Colonic mucosa (tissue), 4 donors: ENCODE results near the gene C20orf202. TPM values are rescaled to one million over a fixed set of nuclear protein-coding genes. Genes with fewer than 3 reads are reported as not detected.

Experiments used
- DNase-seq: peaks from one replicate; pipeline ENCODE4 v3.0.0-alpha.2; 2020
- H3K27ac ChIP-seq: fragments of 200-600 bp; one replicate; pipeline ENCODE4 v1.8.0; 2021
- H3K27me3 ChIP-seq: fragments of 200-600 bp; one replicate; pipeline ENCODE4 v1.8.0; 2021
- H3K36me3 ChIP-seq: fragments of 200-600 bp; one replicate; pipeline ENCODE4 v1.8.0; 2021
- H3K4me1 ChIP-seq: fragments of 200-600 bp; one replicate; pipeline ENCODE4 v1.8.0; 2021; ENCODE audit warnings: mild to moderate bottlenecking
- H3K4me3 ChIP-seq: fragments of 200-600 bp; one replicate; pipeline ENCODE4 v1.8.0; 2021
- H3K9ac ChIP-seq, 2 donors: one replicate each; pipeline ENCODE4 v1.7.0; 2013; ENCODE audit warnings: control low read depth in 2 of 2, low read depth in 2 of 2, low read length in 2 of 2
- H3K9me3 ChIP-seq: fragments of 200-600 bp; one replicate; pipeline ENCODE4 v1.8.0; 2021
- intact Hi-C: fragments of 100-400 bp; cut with DNase I; formaldehyde crosslinking; loops from one replicate; pipeline ENCODE4 v1.14.1; 2022
- total RNA-seq, 2 donors: library from RNA; stranded (reverse); fragmentation: NEBNext Ultra II Directional in 1 of 2; extraction: Animal tissue kit (Norgen Biotek cat#: 25700) in 1 of 2; gene quantifications; one replicate each; pipeline ENCODE4 v1.2.1, GENCODE V29; 2021
- TF ChIP-seq, protein P1 (sequence below): fragments of 200-600 bp; IDR thresholded peaks from one replicate; pipeline ENCODE4 v1.8.0; 2022; ENCODE audit warnings: antibody characterized with exemption, mild to moderate bottlenecking
- donor health status: healthy.
- donor health status: DM: no; HTN: no; CAD: no.
- donor health status: DM: no; HTN: no; CAD: no.

The C20orf202 gene
- total RNA-seq, 2 donors from 2014 or later, result 0.19 TPM; not detected in 1

DNA sequence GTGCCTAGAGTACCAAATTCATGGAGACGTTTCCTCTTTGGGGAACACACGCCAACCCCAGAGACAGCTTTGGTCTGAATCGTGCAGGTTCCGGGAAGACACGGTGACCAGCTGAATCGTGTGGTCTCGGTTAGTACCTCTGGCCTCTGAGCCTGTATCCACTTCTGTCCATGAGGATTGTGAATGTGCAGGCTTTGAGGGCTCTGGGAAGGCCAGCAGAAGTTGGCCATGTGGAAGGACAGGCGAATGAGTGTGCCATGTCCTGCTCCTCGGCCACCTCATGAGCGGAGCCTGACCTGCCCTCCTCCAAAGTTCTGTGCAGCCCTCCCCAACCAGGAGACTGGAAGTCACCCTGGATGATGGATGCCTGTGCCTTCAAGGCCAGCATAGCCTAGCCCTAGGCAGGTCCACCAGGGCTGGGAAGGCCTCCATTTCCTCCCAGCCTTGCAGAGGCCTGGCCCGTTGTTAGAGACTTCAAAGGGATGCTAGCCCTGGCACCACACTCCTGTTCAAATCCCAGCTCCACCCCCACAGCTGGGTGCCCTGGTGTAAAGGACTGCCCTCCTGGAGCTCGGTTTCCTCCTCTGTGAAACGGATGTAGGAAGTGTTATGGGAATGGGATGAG is 16.8 kb upstream of the C20orf202 start:
- TF ChIP-seq, protein P1, sequence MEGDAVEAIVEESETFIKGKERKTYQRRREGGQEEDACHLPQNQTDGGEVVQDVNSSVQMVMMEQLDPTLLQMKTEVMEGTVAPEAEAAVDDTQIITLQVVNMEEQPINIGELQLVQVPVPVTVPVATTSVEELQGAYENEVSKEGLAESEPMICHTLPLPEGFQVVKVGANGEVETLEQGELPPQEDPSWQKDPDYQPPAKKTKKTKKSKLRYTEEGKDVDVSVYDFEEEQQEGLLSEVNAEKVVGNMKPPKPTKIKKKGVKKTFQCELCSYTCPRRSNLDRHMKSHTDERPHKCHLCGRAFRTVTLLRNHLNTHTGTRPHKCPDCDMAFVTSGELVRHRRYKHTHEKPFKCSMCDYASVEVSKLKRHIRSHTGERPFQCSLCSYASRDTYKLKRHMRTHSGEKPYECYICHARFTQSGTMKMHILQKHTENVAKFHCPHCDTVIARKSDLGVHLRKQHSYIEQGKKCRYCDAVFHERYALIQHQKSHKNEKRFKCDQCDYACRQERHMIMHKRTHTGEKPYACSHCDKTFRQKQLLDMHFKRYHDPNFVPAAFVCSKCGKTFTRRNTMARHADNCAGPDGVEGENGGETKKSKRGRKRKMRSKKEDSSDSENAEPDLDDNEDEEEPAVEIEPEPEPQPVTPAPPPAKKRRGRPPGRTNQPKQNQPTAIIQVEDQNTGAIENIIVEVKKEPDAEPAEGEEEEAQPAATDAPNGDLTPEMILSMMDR, result no peak
- Histone ChIP-seq H3K27me3 (peaks cover 14% of the 10 kb centered on the region), H3K27ac (no peak overlapping the region)

DNA sequence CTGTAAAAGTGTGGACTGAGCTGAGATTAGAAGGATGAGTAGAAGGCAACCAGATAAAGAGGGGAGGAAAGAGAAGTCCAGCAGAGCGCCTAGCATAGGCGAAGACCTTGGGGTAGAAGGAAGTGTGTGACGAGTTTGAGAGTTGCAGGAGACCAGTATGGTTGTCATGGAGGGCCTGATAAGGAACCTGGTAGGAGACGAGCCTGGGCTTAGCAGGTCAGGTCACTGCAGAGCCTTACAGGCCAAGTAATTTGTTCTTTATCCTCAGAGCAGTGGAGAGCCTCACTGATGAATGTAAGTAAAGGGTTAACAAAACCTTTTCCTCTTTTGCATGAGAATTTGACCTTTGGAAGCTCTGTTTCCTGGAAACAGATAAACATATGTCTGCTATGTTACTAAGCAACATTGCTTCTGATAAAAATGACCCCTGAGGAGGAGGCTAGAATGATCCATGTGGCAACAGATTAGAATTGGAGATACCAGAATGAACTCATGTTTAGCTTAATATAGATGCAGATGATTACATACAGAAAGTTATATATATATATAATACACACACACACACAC is 15.6 kb upstream of the C20orf202 start:
- no peaks in the 10 kb centered on the region for H3K36me3 ChIP-seq
- no peaks in the 10 kb centered on the region for H3K4me1 ChIP-seq
- no peak overlapping the region for H3K4me3 ChIP-seq
- TF ChIP-seq, protein P1, result no peak
- no peak overlapping the region for H3K9ac ChIP-seq
- no peak overlapping the region for H3K27ac ChIP-seq
- no peak for DNase-seq
- H3K9me3 ChIP-seq, result no peaks in the 10 kb centered on the region
- peaks cover 14% of the 10 kb centered on the region for H3K27me3 ChIP-seq
- intact Hi-C loops, result loop anchor here (10.0 kb wide), 1 partner anchor 63 kb away; no protein-coding TSS in a partner anchor

More for the DNA sequence above, 16.8 kb upstream of the C20orf202 start:
- DNase-seq, result no peak
- Histone ChIP-seq H3K9ac (no peak overlapping the region), H3K9me3 (no peaks in the 10 kb centered on the region), H3K36me3 (no peaks in the 10 kb centered on the region), H3K4me1 (no peaks in the 10 kb centered on the region), H3K4me3 (no peak overlapping the region)
- intact Hi-C loops, result loop anchor here (10.0 kb wide), 1 partner anchor 62 kb away; no protein-coding TSS in a partner anchor

DNA sequence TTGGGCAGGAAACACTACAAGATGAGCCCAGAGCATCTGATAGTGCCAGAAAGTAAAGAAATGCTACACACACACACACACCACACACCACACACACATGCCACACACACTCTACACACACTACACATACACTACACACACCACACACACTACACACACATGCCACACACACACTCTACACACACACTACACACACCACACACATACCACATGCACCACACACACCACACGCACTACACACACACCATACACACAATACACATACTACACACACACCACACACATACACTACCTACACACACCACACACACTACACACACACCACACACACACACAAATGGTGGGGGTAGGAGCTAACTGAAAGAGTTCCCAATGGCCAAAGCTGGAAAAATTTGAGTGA is 14.9 kb upstream of the C20orf202 start:
- Histone ChIP-seq H3K9ac (no peak overlapping the region), H3K27me3 (peaks cover 14% of the 10 kb centered on the region)

DNA sequence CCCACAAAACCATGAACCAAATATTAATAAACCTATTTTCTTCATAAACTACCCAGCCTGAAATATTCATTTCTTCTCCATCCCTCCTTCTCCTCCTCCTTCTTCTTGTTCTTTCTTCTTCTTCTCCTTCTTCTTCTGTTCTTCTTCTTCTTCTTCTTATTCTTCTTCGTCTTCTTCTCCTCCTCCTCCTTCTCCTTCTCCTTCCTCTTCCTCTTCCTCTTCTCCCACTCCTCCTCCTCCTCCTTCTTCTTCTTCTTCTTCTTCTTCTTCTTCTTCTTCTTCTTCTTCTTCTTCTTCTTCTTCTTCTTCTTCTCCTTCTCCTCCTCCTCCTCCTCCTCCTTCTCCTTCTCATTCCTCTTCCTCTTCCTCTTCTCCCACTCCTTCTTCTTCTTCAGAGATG is 13.4 kb upstream of the C20orf202 start:
- Histone ChIP-seq H3K27me3 (peaks cover 3% of the 10 kb centered on the region), H3K27ac (no peak overlapping the region), H3K9ac (no peak overlapping the region), H3K36me3 (no peaks in the 10 kb centered on the region), H3K9me3 (no peaks in the 10 kb centered on the region), H3K4me3 (no peak overlapping the region), H3K4me1 (no peaks in the 10 kb centered on the region)
- TF ChIP-seq, protein P1, result no peak
- intact Hi-C loops, result loop anchor here (10.0 kb wide), 1 partner anchor 65 kb away; no protein-coding TSS in a partner anchor
- DNase-seq, result no peak

More for the DNA sequence above, 14.9 kb upstream of the C20orf202 start:
- TF ChIP-seq, protein P1, result no peak
- Histone ChIP-seq H3K27ac (no peak overlapping the region), H3K4me1 (no peaks in the 10 kb centered on the region), H3K4me3 (no peak overlapping the region), H3K9me3 (no peaks in the 10 kb centered on the region), H3K36me3 (no peaks in the 10 kb centered on the region)
- intact Hi-C loops, result loop anchor here (10.0 kb wide), 1 partner anchor 64 kb away; no protein-coding TSS in a partner anchor
- no peak for DNase-seq

DNA sequence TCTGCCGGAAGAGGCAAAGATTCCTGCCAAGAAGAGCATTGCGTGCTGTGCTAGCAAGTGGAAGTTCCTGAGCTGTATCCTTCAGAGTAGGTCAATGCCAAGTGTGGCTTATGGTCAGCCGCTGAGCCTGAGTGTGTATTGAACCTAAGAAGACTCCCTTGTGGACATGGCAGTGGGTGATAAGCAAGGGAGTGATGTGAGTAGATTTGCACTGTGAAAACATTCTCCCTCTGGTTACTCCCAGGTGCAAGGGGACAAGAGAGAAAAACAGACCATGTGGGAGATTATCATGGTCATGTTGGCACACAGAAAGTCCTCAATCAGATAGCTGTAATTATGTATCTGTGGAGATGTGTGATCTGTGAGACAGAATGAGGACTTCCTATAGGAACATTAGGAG is 12.4 kb upstream of the C20orf202 start:
- Histone ChIP-seq H3K4me3 (no peak overlapping the region), H3K36me3 (no peaks in the 10 kb centered on the region), H3K9ac (no peak overlapping the region), H3K4me1 (no peaks in the 10 kb centered on the region), H3K27me3 (no peaks in the 10 kb centered on the region), H3K9me3 (no peaks in the 10 kb centered on the region), H3K27ac (no peak overlapping the region)
- no peak for DNase-seq
- intact Hi-C loops, result no loop called here
- TF ChIP-seq, protein P1, result no peak
